A673 (cell line): ENCODE data around the gene UBE2E2. TPM values are rescaled to one million over a fixed set of nuclear protein-coding genes. Genes with fewer than 3 reads are reported as not detected.

ENCODE experiments used
- BruUV-seq: library from RNA; stranded (reverse); fragments of 400-500 nt; replicated peaks from 2 replicates; lab custom pipeline; 2021; lab: Mats Ljungman, UMichigan
- CTCF ChIA-PET: fragments of 300-600 bp; sonication (Branson Sonifier 250); formaldehyde crosslinking; loops from one replicate; lab custom pipeline; 2022; ENCODE audit warnings: antibody characterized with exemption; lab: Charles Lee
- POLR2A ChIA-PET: fragments of 300-600 bp; sonication (Branson Sonifier 250); formaldehyde crosslinking; loops from one replicate; lab custom pipeline; 2022; ENCODE audit warnings: antibody characterized with exemption; ENCODE audit not compliant: low non-redundant PET; lab: Charles Lee
- DNase-seq: peaks from one replicate; pipeline ENCODE4 v3.0.0-alpha.2; 2015; ENCODE audit warnings: low spot score
- H3K27ac ChIP-seq: fragments of 200-600 bp; sonication (generic); 2 replicates; pipeline ENCODE4 v1.5.1; 2016; ENCODE audit warnings: mixed run types, low read depth, mild to moderate bottlenecking, mixed read lengths, antibody characterized with exemption, low read length; ENCODE audit not compliant: poor library complexity, severe bottlenecking
- H3K27me3 ChIP-seq: fragments of 200-600 bp; sonication (generic); replicated peaks from 2 replicates; pipeline ENCODE4 v1.6.1; 2017; ENCODE audit warnings: mixed run types, low read depth, mild to moderate bottlenecking, mixed read lengths, antibody characterized with exemption, low read length; ENCODE audit not compliant: insufficient read depth, poor library complexity
- H3K36me3 ChIP-seq: fragments of 200-600 bp; sonication (generic); 2 replicates; pipeline ENCODE4 v1.6.1; 2016; ENCODE audit warnings: mixed run types, mild to moderate bottlenecking, mixed read lengths, antibody characterized with exemption, low read length; ENCODE audit not compliant: insufficient read depth, poor library complexity, severe bottlenecking
- H3K4me1 ChIP-seq: fragments of 200-600 bp; sonication (generic); 2 replicates; pipeline ENCODE4 v1.6.1; 2017; ENCODE audit warnings: mixed run types, mild to moderate bottlenecking, mixed read lengths, antibody characterized with exemption, low read length; ENCODE audit not compliant: insufficient read depth, poor library complexity, severe bottlenecking
- H3K4me3 ChIP-seq: fragments of 200-600 bp; sonication (generic); 2 replicates; pipeline ENCODE4 v1.5.1; 2016; ENCODE audit warnings: low read depth, mixed run types, mild to moderate bottlenecking, mixed read lengths, low read length; ENCODE audit not compliant: poor library complexity, severe bottlenecking
- H3K9me3 ChIP-seq: fragments of 200-600 bp; sonication (generic); 2 replicates; pipeline ENCODE4 v1.6.1; 2016; ENCODE audit warnings: mixed run types, low read depth, mild to moderate bottlenecking, mixed read lengths, antibody characterized with exemption, low read length; ENCODE audit not compliant: poor library complexity, severe bottlenecking
- EZH2 ChIP-seq: fragments of 200-600 bp; sonication (generic); IDR thresholded peaks from 2 replicates; pipeline ENCODE4 v1.6.1; 2017; ENCODE audit warnings: borderline replicate concordance, low read depth, mild to moderate bottlenecking, mixed read lengths, antibody characterized with exemption, low read length; ENCODE audit not compliant: poor library complexity, severe bottlenecking
- intact Hi-C: fragments of 100-400 bp; cut with micrococcal nuclease; formaldehyde crosslinking; loops from one replicate; pipeline ENCODE4 v1.10.0; 2022; ENCODE audit not compliant: unreplicated experiment
- total RNA-seq: library from RNA; stranded (reverse); gene quantifications from 2 replicates; pipeline ENCODE4 v1.2.3, GENCODE V29; 2021
- TF ChIP-seq, protein P1 (sequence below): fragments of 300-800, 200-600 bp; sonication (generic); conservative IDR thresholded peaks from 2 replicates; pipeline ENCODE4 v1.5.1; 2017; ENCODE audit warnings: low read depth, mild to moderate bottlenecking, antibody characterized with exemption, low read length, moderate library complexity, mixed read lengths

Gene UBE2E2
- total RNA-seq, 1 experiment from 2014 or later, result 2.0 TPM

DNA sequence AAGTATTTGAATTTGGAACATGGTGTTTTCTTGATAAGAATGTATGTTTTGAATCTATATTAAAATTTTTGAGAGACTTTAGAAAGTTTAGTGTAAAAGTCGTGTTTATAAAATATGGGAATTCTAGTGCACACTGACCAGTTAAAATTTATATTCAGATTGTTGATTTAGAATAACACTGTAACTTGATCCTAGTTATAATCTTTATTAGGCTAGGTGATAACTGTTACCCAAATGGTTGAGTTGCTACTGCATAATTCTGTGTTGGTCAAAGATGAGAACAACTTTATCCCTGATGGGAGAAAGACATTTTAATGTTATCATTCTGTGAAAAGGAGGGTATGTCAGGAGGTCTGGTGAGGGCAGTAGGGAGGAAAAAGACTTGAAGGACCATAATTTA lies 249.3 kb downstream of the UBE2E2 start:
- POLR2A ChIA-PET, result no interaction called here
- TF ChIP-seq, protein P1, sequence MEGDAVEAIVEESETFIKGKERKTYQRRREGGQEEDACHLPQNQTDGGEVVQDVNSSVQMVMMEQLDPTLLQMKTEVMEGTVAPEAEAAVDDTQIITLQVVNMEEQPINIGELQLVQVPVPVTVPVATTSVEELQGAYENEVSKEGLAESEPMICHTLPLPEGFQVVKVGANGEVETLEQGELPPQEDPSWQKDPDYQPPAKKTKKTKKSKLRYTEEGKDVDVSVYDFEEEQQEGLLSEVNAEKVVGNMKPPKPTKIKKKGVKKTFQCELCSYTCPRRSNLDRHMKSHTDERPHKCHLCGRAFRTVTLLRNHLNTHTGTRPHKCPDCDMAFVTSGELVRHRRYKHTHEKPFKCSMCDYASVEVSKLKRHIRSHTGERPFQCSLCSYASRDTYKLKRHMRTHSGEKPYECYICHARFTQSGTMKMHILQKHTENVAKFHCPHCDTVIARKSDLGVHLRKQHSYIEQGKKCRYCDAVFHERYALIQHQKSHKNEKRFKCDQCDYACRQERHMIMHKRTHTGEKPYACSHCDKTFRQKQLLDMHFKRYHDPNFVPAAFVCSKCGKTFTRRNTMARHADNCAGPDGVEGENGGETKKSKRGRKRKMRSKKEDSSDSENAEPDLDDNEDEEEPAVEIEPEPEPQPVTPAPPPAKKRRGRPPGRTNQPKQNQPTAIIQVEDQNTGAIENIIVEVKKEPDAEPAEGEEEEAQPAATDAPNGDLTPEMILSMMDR, result no peak
- no peak for TF ChIP-seq EZH2
- Histone ChIP-seq H3K4me3 (no peak overlapping the region), H3K36me3 (no peaks in the 10 kb centered on the region), H3K27ac (no peak overlapping the region), H3K4me1 (no peaks in the 10 kb centered on the region), H3K9me3 (no peaks in the 10 kb centered on the region), H3K27me3 (peaks cover 10% of the 10 kb centered on the region)
- DNase-seq, result no peak
- CTCF ChIA-PET, result no interaction called here
- intact Hi-C loops, result no loop called here
- no TSS peak for BruUV-seq

GRCh38 chr3:23455084-23455483 lies 252.0 kb downstream of the UBE2E2 start:
- Histone ChIP-seq H3K4me1 (no peaks in the 10 kb centered on the region), H3K36me3 (no peaks in the 10 kb centered on the region), H3K27me3 (peaks cover 10% of the 10 kb centered on the region), H3K4me3 (no peak overlapping the region), H3K27ac (no peak overlapping the region), H3K9me3 (no peaks in the 10 kb centered on the region)
- intact Hi-C loops, result no loop called here
- no TSS peak for BruUV-seq
- no peak for DNase-seq
- ChIA-PET POLR2A (no interaction called here), CTCF (no interaction called here)
- TF ChIP-seq EZH2, result no peak
- TF ChIP-seq, protein P1, result no peak

GRCh38 chr3:23455775-23456174 lies 252.6 kb downstream of the UBE2E2 start:
- POLR2A ChIA-PET, result no interaction called here
- Histone ChIP-seq H3K36me3 (no peaks in the 10 kb centered on the region), H3K27ac (no peak overlapping the region), H3K9me3 (no peaks in the 10 kb centered on the region), H3K4me3 (no peak overlapping the region), H3K27me3 (peaks cover 10% of the 10 kb centered on the region), H3K4me1 (no peaks in the 10 kb centered on the region)
- CTCF ChIA-PET, result no interaction called here
- DNase-seq, result no peak
- BruUV-seq, result no TSS peak
- no peak for TF ChIP-seq EZH2
- TF ChIP-seq, protein P1, result no peak
- intact Hi-C loops, result no loop called here
